K562 (cell line): Measurements from ENCODE around the gene IFI27L2. TPM values are rescaled to one million over a fixed set of nuclear protein-coding genes. Genes with fewer than 3 reads are reported as not detected.

Experiments
- EP400 ChIP-seq: fragments of 450-650 bp; IDR thresholded peaks from 2 replicates; pipeline ENCODE4 v1.6.1; 2017; ENCODE audit warnings: antibody characterized with exemption, mild to moderate bottlenecking, moderate library complexity
- KAT2B ChIP-seq: IDR thresholded peaks from one replicate; pipeline ENCODE4 v1.6.1; 2012; ENCODE audit warnings: low read depth, mild to moderate bottlenecking, control low read depth, inconsistent platforms, low read length, moderate library complexity
- NFRKB ChIP-seq: fragments of 450-650 bp; IDR thresholded peaks from 2 replicates; pipeline ENCODE4 v1.6.1; 2016; ENCODE audit warnings: low read depth
- POU5F1 ChIP-seq: fragments of 150-350 bp; IDR thresholded peaks from 2 replicates; pipeline ENCODE4 v1.6.1; 2014; ENCODE audit warnings: borderline replicate concordance, low read length, low read depth, mild to moderate bottlenecking; ENCODE audit not compliant: partially characterized antibody
- SAFB2 ChIP-seq: fragments of 200-400 bp; formaldehyde crosslinking; IDR thresholded peaks from 2 replicates; pipeline ENCODE4 v1.6.1; 2018; ENCODE audit warnings: borderline replicate concordance, low read length, low read depth, moderate library complexity; ENCODE audit not compliant: severe bottlenecking
- SMARCA5 ChIP-seq: fragments of 450-650 bp; IDR thresholded peaks from 2 replicates; pipeline ENCODE4 v1.6.1; 2016
- STAG1 ChIP-seq: sonication (generic); formaldehyde crosslinking; IDR thresholded peaks from 2 replicates; pipeline ENCODE4 v1.5.0; 2020; ENCODE audit warnings: missing genetic modification reagents, borderline replicate concordance
- TAF9B ChIP-seq: fragments of 450-650 bp; IDR thresholded peaks from 2 replicates; pipeline ENCODE4 v1.6.1; 2018; ENCODE audit warnings: mild to moderate bottlenecking; ENCODE audit not compliant: partially characterized antibody
- ZNF589 ChIP-seq: fragments of 200-800 bp; sonication (Bioruptor generic); IDR thresholded peaks from 2 replicates; pipeline ENCODE4 v1.6.1; 2016; ENCODE audit warnings: low read depth, missing genetic modification characterization, missing compliant biosample characterization
- ZNF780A ChIP-seq: fragments of 250-450 bp; sonication (Bioruptor Pico); IDR thresholded peaks from 2 replicates; pipeline ENCODE4 v1.5.0; 2021; ENCODE audit warnings: mild to moderate bottlenecking
- polyA plus RNA-seq, 8 experiments: library from polyadenylated mRNA; depleted of rRNA in 4 of 8; stranded (reverse) in 5 of 8; unstranded in 3 of 8; fragments of >200 nt; fragmentation: Nextera tagmentation in 2 of 8; fragmentation: Illumina TruSeq in 1 of 8; extraction: Ambion mirVana in 2 of 8; extraction: Trizol in 1 of 8; gene quantifications; 2 replicates each; pipeline versions ENCODE4 v1.2.1 to v1.2.3, GENCODE V29; 2011 to 2014; ENCODE audit warnings: inconsistent platforms in 1 of 8, missing spikeins in 1 of 8
- total RNA-seq, 7 experiments: library from RNA; depleted of rRNA in 6 of 7; stranded (reverse); fragments of >200 nt in 6 of 7; fragmentation: Illumina TruSeq in 2 of 7; extraction: Trizol in 2 of 7; gene quantifications; 2 replicates each; pipeline versions ENCODE4 v1.2.1 to v1.2.3, GENCODE V29; 2011 to 2021; ENCODE audit warnings: low replicate concordance in 1 of 7
- TF ChIP-seq, protein P1 (sequence below), 2 experiments: fragments of 450-650 bp; IDR thresholded peaks; 2 replicates each; pipeline ENCODE4 v1.6.1; 2016; ENCODE audit warnings: mild to moderate bottlenecking in 2 of 2, borderline replicate concordance in 1 of 2, low read depth in 1 of 2, moderate library complexity in 1 of 2
- TF ChIP-seq, protein P2 (sequence below): fragments of 450-650 bp; formaldehyde crosslinking; conservative IDR thresholded peaks from 2 replicates; pipeline ENCODE4 v1.4.0; 2022; ENCODE audit warnings: mild to moderate bottlenecking, missing genetic modification characterization
- TF ChIP-seq, protein P3 (sequence below): sonication (generic); formaldehyde crosslinking; IDR thresholded peaks from 2 replicates; pipeline ENCODE4 v1.8.0; 2022; ENCODE audit warnings: missing genetic modification reagents, mild to moderate bottlenecking, moderate library complexity, borderline replicate concordance
- TF ChIP-seq, protein P4 (sequence below): fragments of 150-350 bp; conservative IDR thresholded peaks from 2 replicates; pipeline ENCODE4 v1.6.1; 2014; ENCODE audit warnings: low read length

IFI27L2 gene
- total and polyA plus RNA-seq, 9 of the 15 experiments (the other 6 are each of a cell fraction or from before 2014, with no cell fraction given): 1.0 to 9.3 (median 4.1) TPM

DNA sequence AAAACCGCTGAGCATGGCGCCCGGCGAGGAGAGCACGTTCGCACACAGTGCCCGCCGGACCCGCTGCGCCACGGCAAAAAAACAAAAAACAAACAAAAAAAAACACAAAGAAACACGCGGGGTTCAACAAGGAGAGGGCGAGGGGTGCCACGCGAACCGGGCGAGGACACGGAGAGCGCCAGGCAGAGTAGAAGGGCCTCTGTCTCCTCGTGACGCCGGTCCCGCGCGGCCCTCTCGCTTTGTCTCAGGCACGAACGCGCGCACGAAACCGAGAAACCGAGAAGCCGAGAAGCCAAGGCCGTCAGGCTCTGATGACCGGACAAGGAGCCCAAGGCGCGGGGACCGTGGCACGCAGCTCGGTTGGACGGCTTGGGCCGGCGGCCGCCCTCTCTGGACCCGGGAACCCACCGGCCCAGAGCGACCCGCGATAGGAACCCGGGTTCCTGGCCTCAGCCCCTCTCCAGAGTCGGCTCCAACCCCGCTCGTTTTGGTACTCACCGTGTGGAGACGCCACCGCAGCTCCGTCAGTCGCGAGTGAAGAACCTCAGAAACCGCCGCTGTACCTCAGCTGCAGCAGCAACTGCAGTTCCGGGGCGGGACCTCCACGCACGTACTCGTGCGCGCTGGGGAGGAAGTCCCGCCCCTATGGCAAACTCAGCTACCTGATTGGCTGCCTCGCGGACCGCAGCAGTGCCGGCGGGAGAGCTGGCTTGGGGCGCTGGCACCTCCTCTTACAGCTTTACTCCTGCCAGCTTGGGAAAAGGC, 48.6 kb downstream of the IFI27L2 start, which contains the start of the genes DDX24 and IFI27L1 (continued):
- TF ChIP-seq STAG1 (CRISPR knock-in tag) (no peak), EP400 (peak; percentile 73), NFRKB (no peak), ZNF780A (CRISPR knock-in tag) (no peak), TAF9B (no peak), POU5F1 (no peak), SMARCA5 (no peak), SAFB2 (no peak), KAT2B (no peak), ZNF589 (no peak)
- TF ChIP-seq, protein P1, sequence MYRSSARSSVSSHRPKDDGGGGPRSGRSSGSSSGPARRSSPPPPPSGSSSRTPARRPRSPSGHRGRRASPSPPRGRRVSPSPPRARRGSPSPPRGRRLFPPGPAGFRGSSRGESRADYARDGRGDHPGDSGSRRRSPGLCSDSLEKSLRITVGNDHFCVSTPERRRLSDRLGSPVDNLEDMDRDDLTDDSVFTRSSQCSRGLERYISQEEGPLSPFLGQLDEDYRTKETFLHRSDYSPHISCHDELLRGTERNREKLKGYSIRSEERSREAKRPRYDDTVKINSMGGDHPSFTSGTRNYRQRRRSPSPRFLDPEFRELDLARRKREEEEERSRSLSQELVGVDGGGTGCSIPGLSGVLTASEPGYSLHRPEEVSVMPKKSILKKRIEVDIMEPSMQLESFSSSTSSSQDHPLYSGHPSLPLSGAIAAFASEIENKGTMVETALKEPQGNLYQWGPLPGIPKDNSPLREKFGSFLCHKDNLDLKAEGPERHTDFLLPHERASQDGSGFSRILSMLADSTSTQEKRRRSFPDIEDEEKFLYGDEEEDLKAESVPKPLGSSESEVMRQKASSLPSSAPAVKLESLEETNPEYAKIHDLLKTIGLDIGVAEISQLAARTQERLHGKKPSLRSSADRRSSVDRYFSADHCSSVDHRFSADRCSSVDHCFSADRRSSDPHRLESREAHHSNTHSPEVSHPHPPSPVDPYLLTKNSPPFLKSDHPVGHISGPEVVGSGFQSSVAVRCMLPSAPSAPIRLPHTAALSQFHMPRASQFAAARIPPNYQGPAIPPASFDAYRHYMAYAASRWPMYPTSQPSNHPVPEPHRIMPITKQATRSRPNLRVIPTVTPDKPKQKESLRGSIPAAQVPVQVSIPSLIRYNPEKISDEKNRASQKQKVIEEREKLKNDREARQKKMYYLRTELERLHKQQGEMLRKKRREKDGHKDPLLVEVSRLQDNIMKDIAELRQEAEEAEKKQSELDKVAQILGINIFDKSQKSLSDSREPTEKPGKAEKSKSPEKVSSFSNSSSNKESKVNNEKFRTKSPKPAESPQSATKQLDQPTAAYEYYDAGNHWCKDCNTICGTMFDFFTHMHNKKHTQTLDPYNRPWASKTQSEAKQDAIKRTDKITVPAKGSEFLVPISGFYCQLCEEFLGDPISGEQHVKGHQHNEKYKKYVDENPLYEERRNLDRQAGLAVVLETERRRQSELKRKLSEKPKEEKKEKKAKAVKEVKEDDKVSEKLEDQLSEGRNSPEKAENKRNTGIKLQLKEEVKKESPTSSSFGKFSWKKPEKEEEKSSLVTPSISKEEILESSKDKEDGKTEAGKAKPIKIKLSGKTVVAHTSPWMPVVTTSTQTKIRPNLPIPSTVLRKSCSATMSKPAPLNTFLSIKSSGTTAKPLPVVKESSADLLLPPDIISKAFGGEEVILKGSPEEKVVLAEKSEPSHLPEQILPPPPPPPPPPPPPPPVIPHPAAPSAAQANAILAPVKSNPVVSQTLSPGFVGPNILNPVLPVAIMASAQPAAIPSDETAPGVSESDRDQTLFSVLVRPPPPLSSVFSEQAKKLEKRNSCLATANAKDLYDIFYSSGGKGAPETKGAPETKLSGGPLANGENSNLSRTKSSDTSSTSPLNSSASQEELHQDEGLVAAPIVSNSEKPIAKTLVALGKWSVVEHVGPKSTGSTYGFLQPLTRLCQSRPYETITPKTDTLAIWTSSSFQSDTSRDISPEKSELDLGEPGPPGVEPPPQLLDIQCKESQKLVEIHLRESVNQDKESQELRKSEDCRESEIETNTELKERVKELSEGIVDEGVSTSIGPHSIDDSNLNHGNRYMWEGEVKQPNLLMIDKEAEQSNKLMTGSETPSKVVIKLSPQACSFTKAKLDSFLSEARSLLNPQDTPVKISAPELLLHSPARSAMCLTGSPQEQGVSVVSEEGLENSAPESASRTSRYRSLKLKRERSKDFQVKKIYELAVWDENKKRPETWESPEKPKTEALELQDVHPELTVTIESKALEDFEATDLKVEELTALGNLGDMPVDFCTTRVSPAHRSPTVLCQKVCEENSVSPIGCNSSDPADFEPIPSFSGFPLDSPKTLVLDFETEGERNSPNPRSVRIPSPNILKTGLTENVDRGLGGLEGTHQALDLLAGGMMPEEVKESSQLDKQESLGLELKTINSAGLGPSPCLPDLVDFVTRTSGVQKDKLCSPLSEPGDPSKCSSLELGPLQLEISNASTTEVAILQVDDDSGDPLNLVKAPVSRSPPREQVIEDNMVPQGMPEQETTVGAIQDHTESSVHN (IDR thresholded peaks at IDR 0.05; ENCODE audit: borderline replicate concordance in 1 of 2, low read depth in 1 of 2): no peak
- TF ChIP-seq, protein P2, sequence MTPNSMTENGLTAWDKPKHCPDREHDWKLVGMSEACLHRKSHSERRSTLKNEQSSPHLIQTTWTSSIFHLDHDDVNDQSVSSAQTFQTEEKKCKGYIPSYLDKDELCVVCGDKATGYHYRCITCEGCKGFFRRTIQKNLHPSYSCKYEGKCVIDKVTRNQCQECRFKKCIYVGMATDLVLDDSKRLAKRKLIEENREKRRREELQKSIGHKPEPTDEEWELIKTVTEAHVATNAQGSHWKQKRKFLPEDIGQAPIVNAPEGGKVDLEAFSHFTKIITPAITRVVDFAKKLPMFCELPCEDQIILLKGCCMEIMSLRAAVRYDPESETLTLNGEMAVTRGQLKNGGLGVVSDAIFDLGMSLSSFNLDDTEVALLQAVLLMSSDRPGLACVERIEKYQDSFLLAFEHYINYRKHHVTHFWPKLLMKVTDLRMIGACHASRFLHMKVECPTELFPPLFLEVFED (CRISPR knock-in tag): no peak
- TF ChIP-seq, protein P3, sequence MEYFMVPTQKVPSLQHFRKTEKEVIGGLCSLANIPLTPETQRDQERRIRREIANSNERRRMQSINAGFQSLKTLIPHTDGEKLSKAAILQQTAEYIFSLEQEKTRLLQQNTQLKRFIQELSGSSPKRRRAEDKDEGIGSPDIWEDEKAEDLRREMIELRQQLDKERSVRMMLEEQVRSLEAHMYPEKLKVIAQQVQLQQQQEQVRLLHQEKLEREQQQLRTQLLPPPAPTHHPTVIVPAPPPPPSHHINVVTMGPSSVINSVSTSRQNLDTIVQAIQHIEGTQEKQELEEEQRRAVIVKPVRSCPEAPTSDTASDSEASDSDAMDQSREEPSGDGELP (CRISPR knock-in tag): peak; percentile 80
- TF ChIP-seq, protein P4, sequence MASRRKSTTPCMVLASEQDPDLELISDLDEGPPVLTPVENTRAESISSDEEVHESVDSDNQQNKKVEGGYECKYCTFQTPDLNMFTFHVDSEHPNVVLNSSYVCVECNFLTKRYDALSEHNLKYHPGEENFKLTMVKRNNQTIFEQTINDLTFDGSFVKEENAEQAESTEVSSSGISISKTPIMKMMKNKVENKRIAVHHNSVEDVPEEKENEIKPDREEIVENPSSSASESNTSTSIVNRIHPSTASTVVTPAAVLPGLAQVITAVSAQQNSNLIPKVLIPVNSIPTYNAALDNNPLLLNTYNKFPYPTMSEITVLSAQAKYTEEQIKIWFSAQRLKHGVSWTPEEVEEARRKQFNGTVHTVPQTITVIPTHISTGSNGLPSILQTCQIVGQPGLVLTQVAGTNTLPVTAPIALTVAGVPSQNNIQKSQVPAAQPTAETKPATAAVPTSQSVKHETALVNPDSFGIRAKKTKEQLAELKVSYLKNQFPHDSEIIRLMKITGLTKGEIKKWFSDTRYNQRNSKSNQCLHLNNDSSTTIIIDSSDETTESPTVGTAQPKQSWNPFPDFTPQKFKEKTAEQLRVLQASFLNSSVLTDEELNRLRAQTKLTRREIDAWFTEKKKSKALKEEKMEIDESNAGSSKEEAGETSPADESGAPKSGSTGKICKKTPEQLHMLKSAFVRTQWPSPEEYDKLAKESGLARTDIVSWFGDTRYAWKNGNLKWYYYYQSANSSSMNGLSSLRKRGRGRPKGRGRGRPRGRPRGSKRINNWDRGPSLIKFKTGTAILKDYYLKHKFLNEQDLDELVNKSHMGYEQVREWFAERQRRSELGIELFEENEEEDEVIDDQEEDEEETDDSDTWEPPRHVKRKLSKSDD: no peak
